ENCODE data around the gene GALNT15. TPM values are rescaled to one million over a fixed set of nuclear protein-coding genes. Genes with fewer than 3 reads are reported as not detected.

The GALNT15 gene
- total and polyA plus RNA-seq, 4 donors: under 0.01 to 2.8 (median 1.3) TPM

DNA sequence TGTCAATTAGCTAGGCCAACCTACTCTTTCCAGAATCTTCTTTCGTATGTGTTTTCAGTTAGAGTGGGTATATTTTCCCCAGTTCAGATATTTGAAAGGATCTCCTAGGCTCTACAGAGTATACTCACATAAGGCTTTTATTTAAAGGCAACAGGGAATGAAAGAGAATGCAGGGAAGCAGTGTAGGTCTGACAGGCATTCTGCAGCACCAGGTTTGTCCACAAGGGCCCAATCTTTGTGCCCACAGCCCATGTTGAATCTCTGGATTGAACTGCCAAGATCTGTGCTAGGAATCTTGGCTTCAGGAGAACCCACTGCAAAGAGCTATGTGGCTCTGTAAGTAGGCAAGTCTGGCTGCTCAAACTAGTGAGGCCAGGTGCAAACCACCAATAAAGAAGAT is 24.2 kb upstream of the GALNT15 start:
- 86% methylated on average over 1 of the region's 1 CpG for WGBS
- Histone ChIP-seq H3K9me3 (ENCODE audit: control insufficient read depth in 4 of 4, low read length in 3 of 4) (peaks cover 0 to 7% (median 2%) of the 10 kb centered on the region in 4 donors), H3K4me3 (ENCODE audit: low read depth in 1 of 3, low read length in 3 of 3) (no peak overlapping the region)

DNA sequence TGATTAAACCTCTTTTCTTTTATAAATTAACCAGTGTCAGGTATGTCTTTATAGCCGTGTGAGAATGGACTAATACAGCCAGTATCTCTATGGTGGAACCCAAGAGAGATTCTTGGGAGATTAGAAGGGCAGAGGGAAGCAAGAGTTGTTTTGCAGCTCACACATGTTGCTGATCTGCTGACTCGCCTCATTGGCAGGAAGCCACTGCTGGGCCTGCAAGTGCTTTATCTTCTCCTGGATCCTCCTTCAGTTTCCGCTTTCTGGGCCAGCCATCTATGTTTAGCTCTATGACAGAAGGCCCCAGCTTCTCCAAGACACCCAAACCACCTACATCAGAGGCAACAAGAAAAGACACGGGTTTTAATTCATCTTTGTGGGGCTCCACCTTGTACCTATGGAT is 23.4 kb upstream of the GALNT15 start:
- Histone ChIP-seq H3K4me3 (ENCODE audit: low read depth in 1 of 3, low read length in 3 of 3) (no peak overlapping the region), H3K4me1 (ENCODE audit: control insufficient read depth in 4 of 4, insufficient read depth in 4 of 4, low read length in 3 of 4) (no peaks in the 10 kb centered on the region), H3K27me3 (ENCODE audit: control insufficient read depth in 4 of 4, insufficient read depth in 4 of 4, low read length in 3 of 4) (no peaks in the 10 kb centered on the region), H3K36me3 (ENCODE audit: control insufficient read depth in 4 of 4, insufficient read depth in 3 of 4, low read depth in 1 of 4, low read length in 3 of 4) (no peaks in the 10 kb centered on the region), H3K27ac (ENCODE audit: low read depth in 1 of 2, low read length in 2 of 2) (no peak overlapping the region), H3K9ac (ENCODE audit: low read depth in 1 of 2, low read length in 2 of 2) (no peak overlapping the region), H3K9me3 (ENCODE audit: control insufficient read depth in 4 of 4, low read length in 3 of 4) (peaks cover 0 to 7% (median 2%) of the 10 kb centered on the region in 4 donors)
- TF ChIP-seq YY1 (IDR thresholded peaks at IDR 0.05) (no peak), TAF1 (conservative IDR thresholded peaks at IDR 0.05) (no peak), RAD21 (IDR thresholded peaks at IDR 0.05) (no peak), NR2F2 (IDR thresholded peaks at IDR 0.05) (no peak), HNF4A (conservative IDR thresholded peaks at IDR 0.05) (no peak), SP1 (IDR thresholded peaks at IDR 0.05) (no peak), FOXA1 (IDR thresholded peaks at IDR 0.05) (no peak), RXRA (IDR thresholded peaks at IDR 0.05) (no peak), HNF4G (IDR thresholded peaks at IDR 0.05) (no peak), GABPA (IDR thresholded peaks at IDR 0.05 in 1 of 2, conservative IDR thresholded peaks at IDR 0.05 in 1 of 2) (no peak)
- TF ChIP-seq, protein P1, sequence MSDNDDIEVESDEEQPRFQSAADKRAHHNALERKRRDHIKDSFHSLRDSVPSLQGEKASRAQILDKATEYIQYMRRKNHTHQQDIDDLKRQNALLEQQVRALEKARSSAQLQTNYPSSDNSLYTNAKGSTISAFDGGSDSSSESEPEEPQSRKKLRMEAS (IDR thresholded peaks at IDR 0.05): no peak
- TF ChIP-seq, protein P2, sequence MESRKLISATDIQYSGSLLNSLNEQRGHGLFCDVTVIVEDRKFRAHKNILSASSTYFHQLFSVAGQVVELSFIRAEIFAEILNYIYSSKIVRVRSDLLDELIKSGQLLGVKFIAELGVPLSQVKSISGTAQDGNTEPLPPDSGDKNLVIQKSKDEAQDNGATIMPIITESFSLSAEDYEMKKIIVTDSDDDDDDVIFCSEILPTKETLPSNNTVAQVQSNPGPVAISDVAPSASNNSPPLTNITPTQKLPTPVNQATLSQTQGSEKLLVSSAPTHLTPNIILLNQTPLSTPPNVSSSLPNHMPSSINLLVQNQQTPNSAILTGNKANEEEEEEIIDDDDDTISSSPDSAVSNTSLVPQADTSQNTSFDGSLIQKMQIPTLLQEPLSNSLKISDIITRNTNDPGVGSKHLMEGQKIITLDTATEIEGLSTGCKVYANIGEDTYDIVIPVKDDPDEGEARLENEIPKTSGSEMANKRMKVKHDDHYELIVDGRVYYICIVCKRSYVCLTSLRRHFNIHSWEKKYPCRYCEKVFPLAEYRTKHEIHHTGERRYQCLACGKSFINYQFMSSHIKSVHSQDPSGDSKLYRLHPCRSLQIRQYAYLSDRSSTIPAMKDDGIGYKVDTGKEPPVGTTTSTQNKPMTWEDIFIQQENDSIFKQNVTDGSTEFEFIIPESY (IDR thresholded peaks at IDR 0.05): no peak
- TF ChIP-seq, protein P3, sequence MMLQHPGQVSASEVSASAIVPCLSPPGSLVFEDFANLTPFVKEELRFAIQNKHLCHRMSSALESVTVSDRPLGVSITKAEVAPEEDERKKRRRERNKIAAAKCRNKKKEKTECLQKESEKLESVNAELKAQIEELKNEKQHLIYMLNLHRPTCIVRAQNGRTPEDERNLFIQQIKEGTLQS (IDR thresholded peaks at IDR 0.05): no peak
- TF ChIP-seq, protein P4, sequence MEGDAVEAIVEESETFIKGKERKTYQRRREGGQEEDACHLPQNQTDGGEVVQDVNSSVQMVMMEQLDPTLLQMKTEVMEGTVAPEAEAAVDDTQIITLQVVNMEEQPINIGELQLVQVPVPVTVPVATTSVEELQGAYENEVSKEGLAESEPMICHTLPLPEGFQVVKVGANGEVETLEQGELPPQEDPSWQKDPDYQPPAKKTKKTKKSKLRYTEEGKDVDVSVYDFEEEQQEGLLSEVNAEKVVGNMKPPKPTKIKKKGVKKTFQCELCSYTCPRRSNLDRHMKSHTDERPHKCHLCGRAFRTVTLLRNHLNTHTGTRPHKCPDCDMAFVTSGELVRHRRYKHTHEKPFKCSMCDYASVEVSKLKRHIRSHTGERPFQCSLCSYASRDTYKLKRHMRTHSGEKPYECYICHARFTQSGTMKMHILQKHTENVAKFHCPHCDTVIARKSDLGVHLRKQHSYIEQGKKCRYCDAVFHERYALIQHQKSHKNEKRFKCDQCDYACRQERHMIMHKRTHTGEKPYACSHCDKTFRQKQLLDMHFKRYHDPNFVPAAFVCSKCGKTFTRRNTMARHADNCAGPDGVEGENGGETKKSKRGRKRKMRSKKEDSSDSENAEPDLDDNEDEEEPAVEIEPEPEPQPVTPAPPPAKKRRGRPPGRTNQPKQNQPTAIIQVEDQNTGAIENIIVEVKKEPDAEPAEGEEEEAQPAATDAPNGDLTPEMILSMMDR (IDR thresholded peaks at IDR 0.05; ENCODE audit: low read depth, low read length, missing input control): no peak
- TF ChIP-seq, protein P5, sequence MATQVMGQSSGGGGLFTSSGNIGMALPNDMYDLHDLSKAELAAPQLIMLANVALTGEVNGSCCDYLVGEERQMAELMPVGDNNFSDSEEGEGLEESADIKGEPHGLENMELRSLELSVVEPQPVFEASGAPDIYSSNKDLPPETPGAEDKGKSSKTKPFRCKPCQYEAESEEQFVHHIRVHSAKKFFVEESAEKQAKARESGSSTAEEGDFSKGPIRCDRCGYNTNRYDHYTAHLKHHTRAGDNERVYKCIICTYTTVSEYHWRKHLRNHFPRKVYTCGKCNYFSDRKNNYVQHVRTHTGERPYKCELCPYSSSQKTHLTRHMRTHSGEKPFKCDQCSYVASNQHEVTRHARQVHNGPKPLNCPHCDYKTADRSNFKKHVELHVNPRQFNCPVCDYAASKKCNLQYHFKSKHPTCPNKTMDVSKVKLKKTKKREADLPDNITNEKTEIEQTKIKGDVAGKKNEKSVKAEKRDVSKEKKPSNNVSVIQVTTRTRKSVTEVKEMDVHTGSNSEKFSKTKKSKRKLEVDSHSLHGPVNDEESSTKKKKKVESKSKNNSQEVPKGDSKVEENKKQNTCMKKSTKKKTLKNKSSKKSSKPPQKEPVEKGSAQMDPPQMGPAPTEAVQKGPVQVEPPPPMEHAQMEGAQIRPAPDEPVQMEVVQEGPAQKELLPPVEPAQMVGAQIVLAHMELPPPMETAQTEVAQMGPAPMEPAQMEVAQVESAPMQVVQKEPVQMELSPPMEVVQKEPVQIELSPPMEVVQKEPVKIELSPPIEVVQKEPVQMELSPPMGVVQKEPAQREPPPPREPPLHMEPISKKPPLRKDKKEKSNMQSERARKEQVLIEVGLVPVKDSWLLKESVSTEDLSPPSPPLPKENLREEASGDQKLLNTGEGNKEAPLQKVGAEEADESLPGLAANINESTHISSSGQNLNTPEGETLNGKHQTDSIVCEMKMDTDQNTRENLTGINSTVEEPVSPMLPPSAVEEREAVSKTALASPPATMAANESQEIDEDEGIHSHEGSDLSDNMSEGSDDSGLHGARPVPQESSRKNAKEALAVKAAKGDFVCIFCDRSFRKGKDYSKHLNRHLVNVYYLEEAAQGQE (IDR thresholded peaks at IDR 0.05): no peak
- DNase-seq (ENCODE audit: low spot score): no peak
- 65% methylated on average over 4 of the region's 4 CpGs for WGBS

More for the DNA sequence above, 24.2 kb upstream of the GALNT15 start:
- Histone ChIP-seq H3K36me3 (ENCODE audit: control insufficient read depth in 4 of 4, insufficient read depth in 3 of 4, low read depth in 1 of 4, low read length in 3 of 4) (no peaks in the 10 kb centered on the region), H3K4me1 (ENCODE audit: control insufficient read depth in 4 of 4, insufficient read depth in 4 of 4, low read length in 3 of 4) (no peaks in the 10 kb centered on the region), H3K9ac (ENCODE audit: low read depth in 1 of 2, low read length in 2 of 2) (no peak overlapping the region), H3K27me3 (ENCODE audit: control insufficient read depth in 4 of 4, insufficient read depth in 4 of 4, low read length in 3 of 4) (no peaks in the 10 kb centered on the region), H3K27ac (ENCODE audit: low read depth in 1 of 2, low read length in 2 of 2) (no peak overlapping the region)
- DNase-seq (ENCODE audit: low spot score): no peak
- TF ChIP-seq RXRA (IDR thresholded peaks at IDR 0.05) (no peak), YY1 (IDR thresholded peaks at IDR 0.05) (no peak)

Measured in liver (tissue), 9 donors.